HS-5 (cell line): Measurements from ENCODE around the gene CCDC158.
"Not testable (repeated sequence)": the region's sequence is repeated elsewhere in the genome, so short reads cannot be mapped to it uniquely, and the experiment has no call there.

Experiments
- DNase-seq: peaks from one replicate; pipeline ENCODE4 v3.0.0-alpha.2; 2012; ENCODE audit warnings: low read depth

CCDC158 gene

DNA sequence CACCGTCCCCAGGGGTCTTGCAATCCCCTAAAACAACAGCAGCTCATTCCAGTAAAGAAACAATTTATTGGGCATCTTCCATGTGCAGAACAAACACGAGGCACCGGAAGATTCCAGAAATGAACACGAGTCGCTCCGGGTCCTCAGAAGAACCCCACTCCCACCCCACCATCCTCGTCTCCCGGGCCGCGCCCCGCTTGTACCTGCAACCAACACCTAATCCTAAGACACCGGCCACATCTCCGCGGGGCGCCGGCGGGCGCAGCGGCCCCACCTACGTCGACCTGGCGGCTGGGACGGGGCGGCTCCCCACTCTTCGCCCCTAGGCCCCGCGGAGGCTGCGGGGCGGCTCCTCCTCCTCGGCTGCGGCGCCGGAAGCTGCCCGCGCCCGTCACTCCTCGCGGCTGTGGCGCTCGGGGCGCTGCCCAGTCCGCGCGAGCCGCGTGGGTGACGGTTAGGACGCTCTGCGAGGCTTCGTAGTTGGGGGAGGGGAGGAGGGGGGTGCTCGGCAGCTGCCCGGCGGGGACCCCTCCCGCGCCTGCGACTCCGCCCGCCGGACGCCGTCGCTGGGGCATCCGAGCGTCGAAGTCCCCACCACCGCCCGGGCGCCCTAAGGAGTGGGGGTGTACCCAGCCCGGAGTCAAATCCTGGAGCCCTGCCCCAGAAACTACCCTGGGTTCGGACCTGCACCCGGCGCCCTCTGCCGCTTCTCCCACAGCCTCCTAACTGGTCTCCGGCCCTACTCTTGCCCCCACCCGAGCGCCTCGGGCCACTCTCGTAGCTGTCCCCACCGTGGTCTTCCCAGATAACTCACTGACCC, at the start of gene CCDC158:
TSS of gene CCDC158 (minus strand) at position 380 of the 820 bp plus-strand sequence. CDS start 17,934 bp downstream, outside the sequence.
- DNase-seq, result no peak

DNA sequence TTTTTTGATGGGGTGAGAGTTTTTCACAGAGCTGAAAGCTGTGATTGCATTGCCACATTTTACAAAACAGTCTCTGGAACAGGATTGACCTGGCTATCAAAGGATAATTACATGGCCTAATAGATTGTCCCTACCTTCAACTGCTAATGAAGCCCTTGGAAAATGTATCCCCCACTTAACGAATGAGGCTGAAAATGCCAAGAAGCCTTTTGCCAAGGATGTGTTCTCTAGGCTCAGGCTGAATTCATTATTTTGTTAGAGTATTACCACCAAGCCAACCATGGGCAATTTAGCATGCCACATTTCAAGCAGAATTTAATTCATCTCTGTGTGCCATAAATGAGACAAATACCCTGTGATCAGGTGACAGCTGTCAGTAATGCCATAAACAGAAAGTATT, 49.6 kb upstream of the CCDC158 start:
- no peak for DNase-seq

DNA sequence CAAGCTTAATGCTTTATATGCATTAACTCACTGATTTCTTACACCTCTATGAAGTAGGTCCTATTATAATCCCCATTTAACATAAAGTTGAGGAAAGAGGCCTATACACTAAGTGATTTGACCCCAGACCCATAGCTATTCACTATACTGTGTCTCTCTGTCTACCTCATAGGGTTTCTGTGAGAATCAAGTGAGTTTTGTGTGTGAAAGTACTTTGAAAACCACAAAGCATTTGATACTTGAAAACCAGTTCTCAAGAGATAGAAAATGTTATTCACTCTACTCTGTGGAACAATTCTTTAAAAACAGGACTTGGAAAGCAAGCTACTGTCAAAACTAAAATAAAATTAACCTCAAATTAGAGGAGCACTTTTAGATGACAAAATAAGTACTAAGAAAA, 49.1 kb upstream of the CCDC158 start:
- no peak for DNase-seq

DNA sequence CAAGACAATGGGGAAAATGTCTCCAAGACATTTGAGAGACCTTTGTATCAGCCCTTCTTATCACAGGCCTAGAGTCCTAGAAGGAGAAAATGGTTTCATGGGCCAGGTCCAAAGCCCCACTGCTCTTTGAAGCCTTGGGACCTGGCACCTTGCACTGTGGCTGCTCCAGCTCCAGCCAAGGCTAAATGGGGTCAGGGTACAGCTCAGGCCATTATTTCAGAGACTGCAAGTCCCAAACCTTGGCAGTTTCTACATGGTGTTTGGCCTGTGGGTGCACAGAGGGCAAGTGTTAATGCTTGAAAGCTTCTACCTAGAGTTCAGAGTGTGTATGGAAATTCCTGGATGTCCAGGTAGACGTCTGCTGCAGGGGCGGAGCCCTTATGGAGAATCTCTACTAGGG, 42.6 kb upstream of the CCDC158 start:
- DNase-seq, result no peak

DNA sequence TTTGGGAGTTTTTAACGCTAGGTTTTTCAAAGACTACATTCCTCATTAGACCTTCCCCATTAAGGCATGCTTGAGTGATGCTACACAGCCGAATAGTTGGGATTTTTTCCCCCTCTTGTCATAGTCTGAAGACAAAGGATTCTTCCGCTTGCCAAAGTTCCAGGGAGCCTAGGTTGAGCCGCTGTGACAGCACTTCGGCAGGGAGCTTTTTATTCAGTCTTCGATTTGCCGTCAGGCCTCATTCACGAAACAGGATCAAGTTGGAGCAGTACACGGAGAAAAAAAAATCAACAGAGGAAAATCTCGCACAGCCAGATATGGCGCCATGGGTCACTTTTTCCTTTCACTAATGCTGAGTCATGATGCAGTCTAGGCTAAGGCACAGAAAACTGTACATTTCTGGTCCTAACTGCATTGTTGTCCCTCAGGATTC, 38.4 kb upstream of the CCDC158 start:
- no peak for DNase-seq

DNA sequence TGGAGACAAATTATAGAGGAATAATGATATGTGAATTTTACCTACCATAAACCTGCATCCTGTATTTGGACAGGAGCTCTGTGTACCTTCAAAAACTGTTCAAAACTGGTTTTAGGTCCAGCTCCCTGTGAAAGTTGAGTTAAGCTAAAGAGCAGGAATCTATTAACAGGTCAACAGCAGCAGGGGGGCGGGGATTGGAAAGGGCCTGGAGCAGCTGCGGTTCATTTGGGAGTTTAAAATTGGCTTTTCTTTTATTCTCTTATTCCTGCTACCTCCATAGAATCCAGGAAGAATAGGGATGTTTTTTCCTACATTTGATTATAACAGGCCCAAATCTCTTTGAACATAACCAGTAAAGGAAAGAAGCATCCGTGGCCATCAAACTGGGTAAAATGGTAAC, 37.9 kb upstream of the CCDC158 start:
- no peak for DNase-seq

DNA sequence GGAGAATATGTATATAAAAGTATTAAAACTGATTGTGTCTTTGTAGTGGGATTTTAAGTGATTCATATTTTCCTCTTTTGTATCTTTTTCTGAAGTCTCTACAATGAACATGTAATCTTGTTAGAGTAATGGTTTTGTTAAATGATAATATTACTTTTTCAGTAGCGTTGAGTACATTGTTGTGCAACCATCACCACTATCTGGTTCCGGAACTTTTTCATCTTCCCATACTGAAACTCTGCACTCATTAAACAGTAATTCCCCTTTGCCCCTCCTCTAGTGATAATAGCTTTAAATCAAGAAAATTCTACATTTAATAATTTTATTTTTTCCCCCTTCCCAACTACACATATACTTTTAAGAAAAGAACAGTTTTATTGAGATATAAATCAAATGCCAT, 37.4 kb upstream of the CCDC158 start:
- DNase-seq, result no peak

DNA sequence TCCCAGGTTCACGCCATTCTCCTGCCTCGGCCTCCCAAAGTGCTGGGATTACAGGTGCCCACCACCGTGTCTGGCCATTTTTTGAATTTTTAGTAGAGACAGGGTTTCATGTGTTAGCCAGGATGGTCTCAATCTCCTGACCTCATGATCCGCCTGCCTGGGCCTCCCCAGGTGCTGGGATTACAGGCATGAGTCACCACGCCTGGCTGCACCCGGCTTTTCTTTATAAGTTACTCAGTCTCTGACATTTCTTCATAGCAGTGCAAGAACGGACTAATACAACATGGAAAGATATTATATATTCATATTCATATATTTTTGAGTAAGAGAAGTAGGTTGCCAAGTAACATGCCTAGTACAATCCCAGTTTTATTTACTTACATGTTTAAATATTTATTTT, 36.9 kb upstream of the CCDC158 start:
- no peak for DNase-seq

DNA sequence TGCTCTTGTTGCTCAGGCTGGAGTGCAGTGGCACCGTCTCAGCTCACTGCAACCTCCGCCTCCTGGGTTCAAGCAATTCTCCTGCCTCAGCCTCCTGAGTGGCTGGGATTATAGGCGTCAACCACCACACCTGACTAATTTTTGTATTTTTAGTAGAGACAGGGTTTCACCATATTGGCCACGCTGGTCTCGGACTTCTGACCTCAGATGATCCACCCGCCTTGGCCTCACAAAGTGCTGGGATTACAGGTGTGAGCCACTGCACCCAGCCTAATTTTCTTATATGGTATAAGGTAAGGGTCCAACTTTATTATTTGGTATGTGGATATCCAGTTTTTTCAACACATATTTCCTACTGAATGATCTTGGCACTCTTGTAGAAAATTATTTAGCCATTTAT, 33.1 kb upstream of the CCDC158 start:
- DNase-seq, result not testable (repeated sequence)

DNA sequence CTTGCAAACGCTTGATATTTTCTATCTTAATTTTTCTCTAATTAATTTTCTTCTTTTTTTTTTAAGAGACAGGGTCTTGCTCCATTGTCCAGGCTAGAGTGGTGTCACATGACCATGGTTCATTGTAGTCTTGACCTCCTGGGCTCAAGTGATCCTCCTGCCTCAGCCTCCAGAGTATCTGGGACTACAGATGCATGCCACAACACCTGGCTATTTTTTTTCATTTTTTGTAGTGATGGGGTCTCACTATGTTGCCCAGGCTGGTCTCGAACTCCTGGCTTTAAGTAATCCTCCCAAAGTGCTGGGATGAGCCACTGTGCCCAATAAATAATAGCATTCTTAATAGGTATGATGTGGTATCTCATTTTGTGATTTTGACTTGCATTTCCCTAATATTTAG, 32.3 kb upstream of the CCDC158 start:
- DNase-seq, result no peak

DNA sequence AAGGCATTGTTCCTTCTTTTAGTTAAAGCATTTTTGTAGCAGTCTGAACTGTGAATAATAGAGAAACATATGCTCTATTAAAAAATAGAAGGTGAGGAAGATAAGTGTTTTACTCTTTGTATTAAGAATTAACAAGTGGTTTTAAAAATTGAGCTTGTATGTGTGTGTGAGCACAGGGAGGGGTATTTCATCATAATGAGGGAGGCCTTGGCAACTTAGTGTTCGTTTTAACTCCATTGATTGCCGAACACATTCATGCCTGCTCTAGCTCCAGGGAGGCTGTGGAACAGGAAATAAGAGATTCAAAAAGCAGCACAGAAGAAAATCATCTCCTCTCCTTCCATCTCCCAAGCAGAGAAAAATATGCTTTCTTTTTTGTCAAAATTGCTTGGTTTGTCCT, 28.9 kb upstream of the CCDC158 start:
- no peak for DNase-seq

DNA sequence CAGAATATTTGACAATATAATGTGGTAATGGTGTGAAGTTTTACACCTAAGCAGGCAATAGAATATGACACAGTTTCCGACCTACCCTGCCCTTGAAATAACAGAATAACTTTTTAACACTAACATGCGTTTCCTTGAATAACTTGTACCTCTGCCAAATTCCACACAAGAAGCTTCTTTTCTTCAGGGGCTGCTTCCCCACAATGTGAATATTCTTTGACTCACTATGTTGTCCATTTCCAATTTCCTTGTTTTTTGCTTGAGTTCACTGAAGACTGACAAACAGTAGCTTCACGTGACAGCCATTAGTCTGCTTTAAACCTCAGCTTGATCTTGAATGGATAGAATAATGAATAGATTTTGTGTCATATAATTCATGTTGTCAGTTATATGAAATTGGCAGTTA, 28.4 kb upstream of the CCDC158 start:
- DNase-seq, result no peak

DNA sequence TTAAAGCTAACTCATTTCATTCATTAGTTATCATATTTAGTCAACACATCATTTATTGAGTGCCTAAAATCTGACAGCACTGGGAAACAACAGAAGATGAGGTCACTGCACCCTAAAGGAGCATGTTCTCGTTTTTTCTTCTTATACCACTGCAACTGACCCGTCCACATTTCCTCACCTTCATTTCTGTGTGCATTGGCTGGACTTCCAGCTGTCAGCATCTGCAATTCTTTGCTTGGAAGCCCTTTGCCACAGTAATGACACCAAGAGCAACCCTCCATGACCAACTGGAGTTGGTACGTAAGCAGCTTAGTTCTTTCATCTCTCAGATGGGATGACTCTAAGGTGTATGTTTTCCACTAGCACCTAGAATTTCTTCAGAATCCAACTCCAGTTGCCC, 27.3 kb upstream of the CCDC158 start:
- no peak for DNase-seq

DNA sequence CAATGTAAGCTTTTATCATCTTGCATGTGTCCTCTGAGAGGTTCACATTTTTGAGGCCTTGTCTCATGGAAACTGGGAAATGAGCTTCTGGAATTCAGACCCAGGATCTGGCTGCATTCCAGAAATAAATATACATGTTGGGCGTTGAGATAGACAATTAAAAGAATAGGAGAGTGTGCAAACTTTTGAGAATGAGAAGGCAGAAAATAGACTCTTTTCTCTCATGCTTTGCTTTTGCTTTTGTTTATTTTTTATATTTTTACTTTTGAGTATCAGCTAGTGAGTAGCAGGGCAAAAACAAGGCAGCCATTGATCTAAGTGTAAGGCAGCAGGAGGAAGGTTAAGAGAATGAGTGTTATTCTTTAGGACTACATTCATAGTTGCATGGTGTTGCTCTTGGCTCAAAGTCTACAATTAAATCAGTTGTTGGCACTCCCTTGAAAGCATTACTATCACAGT, 26.5 kb upstream of the CCDC158 start:
- DNase-seq, result no peak

DNA sequence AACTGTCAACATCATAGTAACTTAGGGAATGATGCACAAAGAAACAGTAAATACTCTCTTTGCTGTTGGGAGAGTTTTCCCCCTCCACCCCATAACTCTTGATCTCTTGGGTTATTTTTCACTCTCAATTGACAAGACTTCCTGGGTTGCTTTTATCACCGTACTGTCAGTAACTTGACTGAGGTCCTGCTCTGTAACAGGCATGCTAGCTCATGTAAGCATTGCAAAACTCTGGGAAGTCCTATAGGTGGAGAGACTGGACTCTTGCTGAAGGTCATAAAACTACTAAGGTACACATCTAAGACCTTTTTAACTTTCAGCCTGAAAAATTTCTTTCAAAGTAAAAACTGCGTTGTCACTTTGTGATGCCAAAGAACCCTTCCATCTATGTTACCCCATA, 25.0 kb upstream of the CCDC158 start:
- no peak for DNase-seq

DNA sequence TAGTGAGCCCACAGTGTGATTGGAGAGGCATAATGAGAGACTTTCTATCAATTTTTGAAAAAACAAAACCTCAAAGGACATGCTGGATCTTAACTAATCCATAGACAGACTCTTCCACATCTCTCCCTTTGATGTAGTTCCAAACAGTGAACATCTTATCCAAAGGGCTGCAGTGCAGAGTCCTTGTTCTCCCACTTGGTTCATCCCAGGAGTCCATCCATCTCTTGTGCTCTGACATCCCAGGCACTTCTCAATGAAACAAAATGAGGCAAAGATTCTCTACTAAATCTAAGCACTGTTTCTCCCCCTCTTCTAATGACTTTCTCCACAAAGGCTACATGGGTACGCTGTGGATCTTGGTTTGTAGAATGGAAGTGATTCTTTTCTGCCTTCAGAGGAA, 22.4 kb upstream of the CCDC158 start:
- DNase-seq, result no peak

DNA sequence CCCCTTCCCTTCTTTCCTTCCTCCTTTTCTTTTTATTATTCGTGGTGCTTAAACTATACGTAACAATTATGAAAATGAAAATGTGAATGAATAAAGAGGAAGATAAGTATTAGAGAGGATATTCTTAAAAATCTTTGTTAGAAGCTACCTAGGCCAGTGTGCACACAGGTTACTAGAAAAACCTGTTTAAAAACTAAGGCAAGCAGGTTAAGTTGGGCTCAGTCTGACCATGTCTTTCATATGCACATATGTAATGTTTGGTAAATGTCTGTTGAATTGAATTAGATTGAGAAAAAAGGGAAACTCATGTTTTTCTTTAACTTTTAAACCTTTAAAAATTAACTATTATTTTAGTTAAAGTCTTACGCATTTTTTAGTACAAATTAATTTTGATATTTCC, 21.9 kb upstream of the CCDC158 start:
- DNase-seq, result no peak

DNA sequence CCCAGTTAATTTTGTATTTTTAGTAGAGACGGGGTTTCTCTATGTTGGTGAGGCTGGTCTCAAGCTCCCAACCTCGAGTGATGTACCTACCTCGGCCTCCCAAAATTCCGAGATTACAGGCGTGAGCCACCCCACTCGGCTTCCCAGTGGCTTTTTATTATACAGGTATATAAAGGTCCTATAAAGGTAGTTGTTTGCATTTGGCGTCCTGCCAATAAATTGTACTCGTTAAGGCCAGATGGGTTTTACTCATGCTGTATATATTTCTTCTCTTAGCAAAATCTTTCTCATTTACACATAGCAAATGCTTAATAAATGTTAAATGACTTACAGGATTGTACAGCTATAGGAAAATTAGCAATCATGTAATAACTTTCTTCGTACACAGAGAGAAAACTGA, 20.9 kb upstream of the CCDC158 start:
- no peak for DNase-seq

DNA sequence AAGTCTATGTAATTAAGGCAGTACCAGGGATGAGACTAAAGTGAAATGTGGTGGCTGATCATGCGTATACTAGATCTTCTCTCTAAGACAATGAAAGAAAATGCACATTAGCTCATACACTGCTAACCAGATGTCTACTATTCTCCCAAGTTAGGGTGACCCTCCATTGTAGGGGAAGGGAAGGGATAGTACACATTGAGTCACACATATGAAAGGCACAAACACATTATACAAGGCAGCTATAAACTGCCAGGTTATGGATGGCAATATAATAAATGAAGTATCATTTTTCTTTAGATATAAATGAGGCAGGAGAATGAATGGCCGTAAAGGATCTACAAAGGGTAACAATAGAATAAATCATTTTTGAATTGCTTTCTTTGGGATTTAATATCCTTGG, 18.6 kb upstream of the CCDC158 start:
- no peak for DNase-seq

DNA sequence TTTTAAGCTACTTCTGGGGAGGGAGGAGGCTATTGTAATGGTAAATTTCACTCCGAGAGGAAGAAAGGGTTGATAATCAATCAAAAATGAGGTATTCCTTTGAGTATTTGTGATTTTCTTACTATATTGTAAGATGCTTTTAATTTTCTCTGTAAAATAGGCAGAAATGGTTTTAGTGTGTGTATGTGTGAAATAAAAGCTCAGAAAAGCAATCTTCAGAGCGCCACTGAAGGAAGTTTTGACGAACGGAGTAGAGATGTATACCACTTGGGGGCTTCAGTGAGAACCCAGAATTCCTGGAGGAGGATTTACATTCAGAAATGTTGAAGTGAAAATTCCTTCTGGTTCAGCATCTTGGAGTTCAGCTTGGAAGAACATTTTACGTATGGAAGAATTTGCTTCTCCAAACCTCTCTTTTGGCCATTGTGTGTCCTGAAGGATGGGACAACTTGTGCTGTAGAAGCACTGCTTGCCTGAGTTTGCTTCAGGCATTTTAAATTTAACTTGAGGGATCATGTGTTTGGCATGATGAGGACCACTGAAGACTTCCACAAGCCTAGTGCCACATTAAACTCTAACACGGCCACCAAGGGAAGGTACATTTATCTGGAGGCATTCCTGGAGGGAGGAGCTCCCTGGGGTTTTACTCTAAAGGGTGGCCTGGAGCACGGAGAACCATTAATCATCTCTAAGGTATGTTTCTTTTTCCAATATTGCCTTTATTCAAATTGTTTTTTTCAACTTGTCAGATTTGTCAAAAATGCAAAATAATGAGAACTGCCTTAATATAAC, 14.8 kb upstream of the CCDC158 start:
- DNase-seq, result no peak

DNA sequence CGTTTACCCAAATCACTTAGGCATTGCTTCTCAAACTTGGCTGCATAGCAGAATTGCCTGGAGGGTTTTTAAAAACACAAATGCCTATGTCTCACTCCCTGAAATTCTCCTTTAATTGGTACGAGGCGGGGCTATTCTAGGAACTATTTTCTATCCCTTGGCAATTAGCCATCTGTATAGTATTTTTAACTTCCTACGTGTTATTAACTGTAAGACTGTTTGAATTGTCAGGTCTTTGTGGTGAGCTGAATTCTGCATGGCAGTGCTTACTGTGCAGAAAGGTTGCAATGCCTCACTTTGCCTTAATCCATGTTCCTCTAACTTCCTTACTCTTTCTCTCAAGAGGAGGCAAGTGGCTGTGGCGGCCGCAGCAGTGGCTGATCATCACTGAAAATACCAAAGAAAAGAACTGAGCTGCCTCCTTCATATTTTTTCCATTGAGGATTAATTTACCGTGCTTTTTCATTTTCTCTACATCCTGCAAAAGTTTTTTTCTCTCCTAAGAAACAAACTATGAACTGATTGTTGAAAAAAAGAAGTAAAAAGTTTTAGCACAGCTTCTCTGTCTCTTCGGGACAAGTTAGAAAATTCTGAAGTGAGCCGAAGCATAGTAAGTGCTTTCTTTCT, 14.1 kb upstream of the CCDC158 start, which contains the start of gene SHROOM3:
TSS of gene SHROOM3 (plus strand) at position 329 of the 627 bp plus-strand sequence. CDS start 824 bp downstream, outside the sequence.
- DNase-seq, result no peak

DNA sequence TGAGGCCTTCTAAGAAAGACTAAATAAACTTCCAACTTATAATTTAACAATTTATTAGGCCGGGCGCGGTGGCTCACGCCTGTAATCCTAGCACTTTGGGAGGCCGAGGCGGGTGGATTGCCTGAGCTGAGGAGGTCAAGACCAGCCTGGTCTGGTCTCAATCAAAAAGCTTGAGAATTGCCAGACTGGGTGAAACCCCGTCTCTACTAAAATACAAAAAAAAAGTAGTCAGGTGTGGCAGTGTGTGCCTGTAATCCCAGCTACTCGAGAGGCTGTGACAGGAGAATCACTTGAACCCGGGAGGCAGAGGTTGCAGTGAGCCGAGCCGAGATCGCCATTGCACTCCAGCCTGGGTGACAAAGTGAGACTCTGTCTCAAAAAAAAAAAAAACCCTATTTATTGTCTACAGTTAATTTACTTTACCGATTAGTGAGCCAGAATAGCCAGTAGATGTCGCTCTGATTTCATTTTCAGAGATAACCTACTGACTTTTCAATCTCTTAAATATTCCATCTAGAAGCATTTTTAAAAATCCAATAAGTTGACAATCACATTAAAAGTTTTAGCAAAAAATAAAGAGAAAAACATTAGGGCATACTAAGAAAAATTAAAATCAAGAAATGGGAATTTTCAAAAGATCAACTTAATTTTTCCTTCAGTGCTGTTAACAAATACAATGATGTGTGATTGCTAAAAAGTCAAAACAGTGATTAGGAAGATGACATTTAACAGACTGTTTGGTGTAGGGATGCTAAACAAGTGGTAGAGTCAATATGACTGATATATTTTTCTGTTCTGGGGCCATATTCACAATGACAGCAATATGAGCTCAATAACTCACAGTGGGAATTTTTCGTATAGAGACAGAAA, 9.8 kb upstream of the CCDC158 start:
- DNase-seq, result peak; percentile 31
